Endodermal cell (in vitro differentiated cells): ENCODE results near the gene POLE3. TPM values are rescaled to one million over a fixed set of nuclear protein-coding genes. Genes with fewer than 3 reads are reported as not detected.

ENCODE experiments used
- DNase-seq: peaks from one replicate; pipeline ENCODE4 v3.0.0-alpha.2; 2017
- H3K27ac ChIP-seq: 2 replicates; pipeline ENCODE4 v1.5.1; 2013; ENCODE audit warnings: mild to moderate bottlenecking, low read depth, low read length, moderate library complexity
- H3K27me3 ChIP-seq: 2 replicates; pipeline ENCODE4 v1.6.1; 2013; ENCODE audit warnings: mild to moderate bottlenecking, low read length, moderate library complexity; ENCODE audit not compliant: insufficient read depth, control insufficient read depth, poor library complexity, severe bottlenecking
- H3K36me3 ChIP-seq: 2 replicates; pipeline ENCODE4 v1.7.0; 2013; ENCODE audit warnings: mild to moderate bottlenecking, low read length, moderate library complexity; ENCODE audit not compliant: control insufficient read depth, insufficient read depth
- H3K4me1 ChIP-seq: one replicate; pipeline ENCODE4 v1.7.0; 2013; ENCODE audit warnings: low read length; ENCODE audit not compliant: control insufficient read depth, insufficient read depth
- H3K4me3 ChIP-seq: 2 replicates; pipeline ENCODE4 v1.5.1; 2013; ENCODE audit warnings: mild to moderate bottlenecking, low read length, moderate library complexity
- H3K9ac ChIP-seq: 2 replicates; pipeline ENCODE4 v1.6.1; 2013; ENCODE audit warnings: mild to moderate bottlenecking, low read length, moderate library complexity; ENCODE audit not compliant: poor library complexity, severe bottlenecking; ENCODE audit errors: extremely low read depth
- H3K9me3 ChIP-seq: 2 replicates; pipeline ENCODE4 v1.6.1; 2013; ENCODE audit warnings: mild to moderate bottlenecking, low read length, moderate library complexity; ENCODE audit not compliant: control insufficient read depth
- H3K27ac Mint-ChIP-seq: 2 replicates; pipeline ENCODE4 v1.8.0; 2020; ENCODE audit warnings: mixed read lengths
- H3K27me3 Mint-ChIP-seq: 2 replicates; pipeline ENCODE4 v1.8.0; 2021; ENCODE audit warnings: mild to moderate bottlenecking, mixed read lengths; ENCODE audit not compliant: insufficient read depth
- H3K36me3 Mint-ChIP-seq: 2 replicates; pipeline ENCODE4 v1.8.0; 2020; ENCODE audit warnings: low read depth, mixed read lengths
- H3K4me1 Mint-ChIP-seq: 2 replicates; pipeline ENCODE4 v1.8.0; 2020; ENCODE audit warnings: mixed read lengths
- H3K4me3 Mint-ChIP-seq: 2 replicates; pipeline ENCODE4 v1.8.0; 2020; ENCODE audit warnings: mild to moderate bottlenecking, moderate library complexity, mixed read lengths
- H3K9me3 Mint-ChIP-seq: 2 replicates; pipeline ENCODE4 v1.8.0; 2020; ENCODE audit warnings: mild to moderate bottlenecking, mixed read lengths
- CTCF ChIP-seq: fragments of 200-600 bp; sonication (generic); conservative IDR thresholded peaks from 2 replicates; pipeline ENCODE4 v1.5.0; 2021; ENCODE audit warnings: antibody characterized with exemption, mild to moderate bottlenecking
- WGBS, 2 experiments: methylation state at CpG; one replicate each; pipeline versions ENCODE4 v1.1.5 to v1.1.7; 2013; ENCODE audit warnings: missing lambda C conversion rate in 2 of 2, mixed read lengths in 1 of 2; ENCODE audit not compliant: insufficient coverage in 1 of 2, insufficient read length in 1 of 2; 5-methylcytosine and 5-hydroxymethylcytosine counted together
- total RNA-seq, 2 donors: library from RNA; stranded (reverse); fragmentation: NEBNext Ultra II Directional in 1 of 2; extraction: Animal tissue kit (Norgen Biotek cat#: 25700) in 1 of 2; gene quantifications; 2 replicates in 1 of 2; 3 replicates in 1 of 2; pipeline ENCODE4 v1.2.1, GENCODE V29; 2021

POLE3 gene
- total RNA-seq, 2 donors from 2014 or later, result 36.5 to 45.6 TPM

GRCh38 chr9:113393281-113393680 is 17.2 kb downstream of the POLE3 start:
- Histone ChIP-seq H3K36me3 (peaks cover 86% of the 10 kb centered on the region), H3K27me3 (no peaks in the 10 kb centered on the region), H3K4me3 (no peak overlapping the region), H3K9me3 (no peaks in the 10 kb centered on the region), H3K4me1 (peaks cover 2% of the 10 kb centered on the region), H3K9ac (no peak overlapping the region), H3K27ac (no peak overlapping the region)
- 85 to 99% methylated on average over 5 to 7 of the region's 7 CpGs for WGBS, 2 experiments
- TF ChIP-seq CTCF, result no peak
- DNase-seq, result no peak
- no peaks in the 10 kb centered on the region for H3K9me3 Mint-ChIP-seq
- H3K4me1 Mint-ChIP-seq, result peaks cover 4% of the 10 kb centered on the region
- H3K36me3 Mint-ChIP-seq, result peaks cover 62% of the 10 kb centered on the region
- H3K27me3 Mint-ChIP-seq, result no peaks in the 10 kb centered on the region
- no peak overlapping the region for H3K4me3 Mint-ChIP-seq
- no peak overlapping the region for H3K27ac Mint-ChIP-seq

DNA sequence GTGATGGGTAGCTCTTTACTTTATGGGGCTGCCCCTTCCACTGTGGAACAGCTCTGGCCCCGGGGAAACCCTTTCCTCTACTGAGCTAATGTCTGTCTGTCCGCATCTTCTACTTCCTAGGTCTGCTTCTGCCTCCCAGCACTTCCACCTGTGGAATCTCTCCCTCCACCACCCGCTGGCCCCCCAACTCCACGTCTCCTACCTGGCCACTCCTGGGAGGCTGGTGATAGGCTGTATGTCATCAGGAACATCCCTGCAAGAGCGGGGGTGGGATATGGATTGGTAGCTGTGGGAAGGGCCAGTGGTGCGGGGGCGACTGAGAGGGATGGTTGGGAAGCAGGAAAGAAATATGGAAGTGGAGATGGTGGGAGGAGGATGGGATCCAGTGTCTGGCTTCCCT is 18.6 kb downstream of the POLE3 start:
- 98% methylated on average over 7 of the region's 7 CpGs; no CpG with 5 or more reads in 1 of the 2 experiments for WGBS, 2 experiments
- Histone ChIP-seq H3K9ac (no peak overlapping the region), H3K9me3 (no peaks in the 10 kb centered on the region), H3K4me3 (no peak overlapping the region), H3K36me3 (peaks cover 91% of the 10 kb centered on the region), H3K4me1 (no peaks in the 10 kb centered on the region), H3K27me3 (no peaks in the 10 kb centered on the region), H3K27ac (no peak overlapping the region)
- peaks cover 75% of the 10 kb centered on the region for H3K36me3 Mint-ChIP-seq
- H3K4me3 Mint-ChIP-seq, result no peak overlapping the region
- H3K27ac Mint-ChIP-seq, result no peak overlapping the region
- no peaks in the 10 kb centered on the region for H3K9me3 Mint-ChIP-seq
- no peaks in the 10 kb centered on the region for H3K27me3 Mint-ChIP-seq
- no peak for DNase-seq
- no peak for TF ChIP-seq CTCF
- no peaks in the 10 kb centered on the region for H3K4me1 Mint-ChIP-seq

- H3K9me3 ChIP-seq, result no peaks in the 10 kb centered on the region
- no peak overlapping the region for H3K9ac ChIP-seq
- H3K9me3 Mint-ChIP-seq, result no peaks in the 10 kb centered on the region
- WGBS, 2 experiments, result 94 to 96% methylated on average over 11 to 17 of the region's 17 CpGs
- H3K4me1 Mint-ChIP-seq, result no peaks in the 10 kb centered on the region
- no peak for TF ChIP-seq CTCF
- no peak overlapping the region for H3K27ac Mint-ChIP-seq
- no peak overlapping the region for H3K4me3 Mint-ChIP-seq
- no peak overlapping the region for H3K4me3 ChIP-seq
- H3K27me3 ChIP-seq, result no peaks in the 10 kb centered on the region
- peaks cover 71% of the 10 kb centered on the region for H3K36me3 Mint-ChIP-seq
- H3K4me1 ChIP-seq, result no peaks in the 10 kb centered on the region
- no peak overlapping the region for H3K27ac ChIP-seq
- peaks cover 87% of the 10 kb centered on the region for H3K36me3 ChIP-seq
- no peaks in the 10 kb centered on the region for H3K27me3 Mint-ChIP-seq
- no peak for DNase-seq
Measured at GRCh38 chr9:113390192-113390960, 20.1 kb downstream of the POLE3 start.
